WI38 (cell line): ENCODE measurements around the gene FICD.

ENCODE experiments used
- H3K4me3 ChIP-seq: 2 replicates; pipeline ENCODE4 v1.5.1; 2011; ENCODE audit warnings: low read depth, mild to moderate bottlenecking, control low read depth, low read length
- TF ChIP-seq, protein P1 (sequence below): IDR thresholded peaks from 2 replicates; pipeline ENCODE4 v1.5.1; 2012; ENCODE audit warnings: low read depth, mild to moderate bottlenecking, control low read depth, low read length

FICD gene

DNA sequence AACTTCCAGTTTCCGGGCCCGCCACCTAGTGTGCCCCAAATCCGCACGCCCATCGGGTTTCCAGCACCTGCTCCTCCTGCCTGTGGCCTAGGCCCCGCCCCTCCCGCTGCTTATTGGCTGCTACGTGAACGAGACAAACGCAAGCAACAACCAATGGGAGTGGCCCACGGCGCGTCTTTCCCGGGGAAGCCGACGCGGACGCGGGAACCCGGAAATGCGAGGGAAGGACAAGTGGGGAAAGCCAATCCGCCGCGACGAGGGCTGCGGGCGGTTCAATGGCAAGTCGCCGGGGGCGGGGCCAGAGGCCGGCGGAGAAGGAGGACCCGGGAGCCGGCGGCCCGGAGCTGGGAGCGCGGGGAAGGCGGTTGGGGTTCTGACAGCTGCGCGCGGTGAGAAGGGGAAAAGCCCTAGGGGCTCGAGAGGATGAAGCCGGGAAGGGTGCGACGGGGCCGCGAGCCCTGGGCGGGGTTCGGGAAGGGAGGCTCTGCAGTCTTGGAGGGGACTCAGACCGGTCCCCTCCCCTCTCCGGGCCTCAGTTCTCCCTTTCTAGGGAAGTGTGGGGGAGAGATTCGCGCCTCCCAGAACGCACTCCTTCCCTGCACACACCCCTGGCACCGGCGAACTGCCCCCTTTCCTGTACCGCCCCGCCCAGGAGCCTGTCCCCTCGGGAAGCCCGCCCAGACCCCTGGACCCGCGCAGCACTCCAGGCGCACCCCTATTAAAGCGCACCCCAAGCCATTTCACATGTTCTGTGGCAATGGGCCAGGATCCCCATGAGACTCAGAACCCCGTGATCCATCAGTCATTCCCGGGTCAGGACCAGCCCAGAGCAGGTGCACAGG, at the start of gene FICD:
Gene FICD (plus strand): TSS at position 305 of the 842 bp plus-strand sequence. CDS start 1,696 bp downstream, outside the sequence.
- TF ChIP-seq, protein P1, sequence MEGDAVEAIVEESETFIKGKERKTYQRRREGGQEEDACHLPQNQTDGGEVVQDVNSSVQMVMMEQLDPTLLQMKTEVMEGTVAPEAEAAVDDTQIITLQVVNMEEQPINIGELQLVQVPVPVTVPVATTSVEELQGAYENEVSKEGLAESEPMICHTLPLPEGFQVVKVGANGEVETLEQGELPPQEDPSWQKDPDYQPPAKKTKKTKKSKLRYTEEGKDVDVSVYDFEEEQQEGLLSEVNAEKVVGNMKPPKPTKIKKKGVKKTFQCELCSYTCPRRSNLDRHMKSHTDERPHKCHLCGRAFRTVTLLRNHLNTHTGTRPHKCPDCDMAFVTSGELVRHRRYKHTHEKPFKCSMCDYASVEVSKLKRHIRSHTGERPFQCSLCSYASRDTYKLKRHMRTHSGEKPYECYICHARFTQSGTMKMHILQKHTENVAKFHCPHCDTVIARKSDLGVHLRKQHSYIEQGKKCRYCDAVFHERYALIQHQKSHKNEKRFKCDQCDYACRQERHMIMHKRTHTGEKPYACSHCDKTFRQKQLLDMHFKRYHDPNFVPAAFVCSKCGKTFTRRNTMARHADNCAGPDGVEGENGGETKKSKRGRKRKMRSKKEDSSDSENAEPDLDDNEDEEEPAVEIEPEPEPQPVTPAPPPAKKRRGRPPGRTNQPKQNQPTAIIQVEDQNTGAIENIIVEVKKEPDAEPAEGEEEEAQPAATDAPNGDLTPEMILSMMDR, result no peak

DNA sequence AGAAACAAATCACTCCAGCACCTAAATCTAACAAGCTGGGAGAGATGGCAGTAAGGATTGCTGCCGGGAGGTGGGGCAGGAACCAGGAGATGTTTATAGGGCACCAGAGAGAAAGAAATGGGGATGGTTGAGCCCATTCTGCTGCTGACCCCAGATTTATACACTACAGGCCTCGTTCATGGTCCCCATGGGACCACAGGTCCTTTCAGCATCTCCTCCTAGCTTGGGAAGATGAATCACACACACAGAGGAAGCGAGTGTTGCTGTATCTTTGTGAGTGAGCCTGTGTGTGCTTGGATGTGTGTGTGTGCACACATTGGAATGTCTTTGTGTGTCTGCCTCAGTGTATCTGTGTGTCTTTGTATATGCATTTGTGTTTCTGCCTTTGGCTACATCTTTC, 49.7 kb upstream of the FICD start:
- TF ChIP-seq, protein P1, result no peak
- no peak overlapping the region for H3K4me3 ChIP-seq

More for the DNA sequence above, at the start of gene FICD:
- H3K4me3 ChIP-seq, result peak within 1 kb of the TSS; percentile 91

DNA sequence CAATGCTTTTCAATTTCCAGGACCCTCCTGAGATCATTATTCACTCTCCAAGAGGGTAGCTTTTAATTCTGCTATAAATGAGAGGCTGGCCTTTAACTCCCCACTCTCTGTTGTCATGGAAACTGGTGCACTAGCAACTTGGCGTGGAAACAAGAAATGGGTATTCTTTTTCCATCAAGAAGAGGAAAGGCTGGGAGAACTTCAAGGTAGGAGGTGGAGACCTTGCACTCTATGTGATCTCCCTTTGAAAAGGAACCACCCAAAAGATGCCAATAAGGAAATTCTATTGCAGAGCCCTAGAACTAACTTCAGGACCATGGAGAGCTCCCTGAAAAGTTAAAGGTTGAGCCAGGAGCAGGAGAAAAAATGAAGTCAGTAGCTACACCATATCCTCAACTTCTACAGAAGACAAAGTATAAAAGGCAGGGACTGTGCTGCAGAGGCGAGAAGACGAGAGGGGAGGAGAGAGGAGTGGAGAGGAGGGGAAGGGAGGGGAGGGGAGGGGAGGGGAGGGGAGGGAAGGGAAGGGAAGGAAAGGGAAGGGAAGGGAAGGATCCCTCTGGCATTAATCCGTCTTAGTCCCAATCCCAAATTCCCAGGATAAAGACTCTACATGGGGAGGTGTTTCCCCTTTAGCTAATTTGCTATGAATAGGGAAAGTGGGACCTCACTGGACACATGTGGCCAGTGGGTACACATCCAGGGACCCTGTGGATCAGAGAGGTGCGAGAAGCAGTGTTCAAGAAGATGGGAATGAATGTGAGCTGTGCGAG, 46.7 kb upstream of the FICD start:
- TF ChIP-seq, protein P1, result no peak
- no peak overlapping the region for H3K4me3 ChIP-seq

DNA sequence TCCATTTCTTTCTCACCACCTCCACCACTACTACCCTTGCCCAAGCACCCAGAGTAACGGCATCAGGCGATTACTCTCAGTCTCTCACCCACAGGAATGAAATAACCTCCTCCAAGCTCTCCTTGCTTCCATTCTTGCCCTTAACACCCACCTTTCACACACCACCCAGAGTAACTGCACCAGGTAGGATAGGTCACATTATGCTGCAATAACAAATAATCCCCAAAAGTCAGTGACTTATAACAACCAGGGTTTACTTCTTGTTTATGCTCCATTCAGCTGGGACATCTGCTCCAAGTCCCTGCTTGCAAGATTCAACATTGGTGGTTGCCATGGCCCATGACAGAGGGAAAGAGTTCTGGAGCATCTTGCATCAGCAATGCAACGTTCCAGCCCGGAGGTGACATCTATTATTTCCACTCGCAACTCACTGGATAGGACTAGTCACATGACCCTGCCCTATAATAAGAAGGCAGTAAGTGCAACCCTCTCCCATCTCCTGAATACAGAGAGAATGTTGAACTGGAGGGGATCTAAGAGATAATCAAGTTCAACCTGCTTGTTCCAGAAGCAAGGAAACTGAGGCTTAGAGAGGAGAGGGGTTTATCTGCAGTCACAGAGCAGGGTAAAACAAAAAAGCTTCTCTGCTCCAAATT, 41.5 kb upstream of the FICD start:
- no peak overlapping the region for H3K4me3 ChIP-seq
- TF ChIP-seq, protein P1, result no peak

DNA sequence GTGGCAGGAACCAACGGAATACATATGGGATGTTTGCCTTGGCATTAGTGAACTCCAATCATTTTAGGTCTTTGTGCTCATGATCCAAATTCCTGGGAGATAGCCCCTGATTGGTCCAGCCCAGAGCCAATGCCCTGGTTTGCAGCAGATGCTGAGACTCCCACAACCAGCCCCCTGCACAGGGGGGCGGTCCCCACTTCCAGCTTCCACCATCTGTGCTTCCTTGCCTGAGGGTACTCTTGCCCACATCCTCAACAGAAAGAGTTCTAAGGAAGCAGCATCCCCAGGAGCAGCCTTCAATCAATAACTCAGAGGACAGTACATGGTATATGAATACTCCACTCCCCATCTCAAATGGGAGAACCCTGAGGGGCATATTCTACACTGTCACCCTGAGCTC, 39.7 kb upstream of the FICD start:
- H3K4me3 ChIP-seq, result no peak overlapping the region
- TF ChIP-seq, protein P1, result no peak

DNA sequence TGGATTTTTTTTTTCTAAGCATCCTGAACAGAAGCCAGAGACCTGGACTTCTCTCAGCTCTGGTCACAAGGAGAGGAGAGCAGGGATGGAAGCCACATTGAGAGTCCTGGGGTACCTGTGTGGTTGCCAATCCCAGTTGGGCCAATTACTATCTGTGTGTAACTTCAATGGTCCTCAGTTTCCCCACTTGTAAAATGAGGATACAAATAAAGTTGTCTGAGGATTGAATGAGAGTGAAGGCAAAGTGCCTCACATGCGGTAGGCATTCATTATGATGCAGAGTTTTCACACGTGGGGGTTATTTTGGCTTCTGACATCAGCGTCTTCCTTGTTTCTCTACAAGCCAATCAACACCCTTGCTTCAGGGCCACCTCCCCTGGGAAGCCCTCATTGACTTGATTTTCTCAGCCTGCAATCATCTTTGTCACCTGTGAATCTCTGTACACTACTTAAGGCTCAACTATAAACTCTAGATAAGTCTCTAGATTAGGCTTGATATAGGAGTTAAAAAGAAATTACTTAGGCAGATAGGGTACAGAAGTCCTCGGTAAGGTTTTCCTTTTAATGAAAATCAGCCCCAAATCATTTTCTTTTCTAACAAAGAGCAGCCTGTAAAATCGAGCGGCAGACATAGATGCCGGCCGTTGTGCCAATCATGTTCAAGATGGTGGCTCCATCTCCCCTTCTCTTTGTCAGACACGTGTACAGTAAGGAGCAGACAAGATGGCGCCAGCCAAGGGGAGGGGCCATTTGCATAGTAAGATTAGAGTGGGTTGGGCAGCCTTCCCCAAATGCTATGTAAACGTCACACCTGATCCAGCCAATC, 37.8 kb upstream of the FICD start:
- TF ChIP-seq, protein P1, result no peak
- H3K4me3 ChIP-seq, result no peak overlapping the region
